ENCODE measurements around the gene NUBP2. TPM values are rescaled to one million over a fixed set of nuclear protein-coding genes. Genes with fewer than 3 reads are reported as not detected.

NUBP2 gene
- total RNA-seq, 1 donor from 2014 or later: 81.6 TPM

DNA sequence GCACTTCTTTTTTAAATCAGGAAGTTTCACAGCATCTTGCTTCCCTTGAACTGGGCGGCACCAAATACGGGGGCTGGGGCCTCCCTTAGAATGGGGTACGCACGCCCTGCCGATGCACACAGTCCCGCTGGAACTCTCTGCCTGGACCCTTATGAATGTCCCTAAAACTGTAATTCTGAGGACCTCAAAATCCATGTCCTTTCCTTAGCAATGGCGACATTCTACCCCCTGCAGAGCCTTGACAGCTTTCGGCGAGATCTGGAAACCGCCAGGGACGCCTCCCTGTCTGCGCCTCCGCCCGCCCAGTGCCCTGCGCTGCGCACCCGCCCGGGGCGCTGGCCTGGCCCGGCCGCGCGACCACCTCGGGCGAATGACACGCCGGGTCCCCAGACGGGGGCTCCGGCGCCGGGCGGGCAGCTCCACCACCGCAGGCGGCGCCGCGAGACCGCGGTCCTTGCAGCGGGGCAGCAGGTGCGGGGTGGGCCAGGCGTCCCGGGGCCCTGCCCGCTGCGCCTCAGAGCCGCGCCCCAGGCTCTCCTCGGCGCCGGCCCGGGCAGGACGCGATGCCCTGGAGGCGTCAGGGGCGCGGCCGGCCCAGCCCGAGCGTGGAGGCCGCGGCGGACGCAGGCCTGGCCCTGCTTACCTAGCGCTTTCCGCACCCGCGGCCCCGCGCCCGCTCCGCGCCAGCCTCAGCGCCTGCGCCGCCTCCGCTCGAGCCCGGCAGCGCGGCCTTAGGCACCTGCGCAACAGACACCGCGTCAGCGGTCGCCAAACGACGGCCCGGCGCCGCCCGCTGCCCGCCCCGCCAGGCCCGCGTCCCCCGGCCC lies 43.3 kb downstream of the NUBP2 start:
- H3K36me3 Mint-ChIP-seq (ENCODE audit: low read depth): peaks cover 4% of the 10 kb centered on the region
- H3K27me3 Mint-ChIP-seq (ENCODE audit: insufficient read depth): no peaks in the 10 kb centered on the region
- intact Hi-C loops (cut with micrococcal nuclease): loop anchor here (1.0 to 2.0 kb wide), 5 partner anchors 29 to 214 kb away; partner anchors contain the start of genes CRAMP1, IFT140, MRPS34 and MSRB1
- no peaks in the 10 kb centered on the region for H3K9me3 Mint-ChIP-seq
- H3K4me3 Mint-ChIP-seq: peak overlapping the region; percentile 86
- H3K4me1 Mint-ChIP-seq (ENCODE audit: low read depth): peaks cover 26% of the 10 kb centered on the region
- peak overlapping the region; percentile 77 for H3K27ac Mint-ChIP-seq
- DNase-seq (ENCODE audit: low spot score): peak; percentile 24

DNA sequence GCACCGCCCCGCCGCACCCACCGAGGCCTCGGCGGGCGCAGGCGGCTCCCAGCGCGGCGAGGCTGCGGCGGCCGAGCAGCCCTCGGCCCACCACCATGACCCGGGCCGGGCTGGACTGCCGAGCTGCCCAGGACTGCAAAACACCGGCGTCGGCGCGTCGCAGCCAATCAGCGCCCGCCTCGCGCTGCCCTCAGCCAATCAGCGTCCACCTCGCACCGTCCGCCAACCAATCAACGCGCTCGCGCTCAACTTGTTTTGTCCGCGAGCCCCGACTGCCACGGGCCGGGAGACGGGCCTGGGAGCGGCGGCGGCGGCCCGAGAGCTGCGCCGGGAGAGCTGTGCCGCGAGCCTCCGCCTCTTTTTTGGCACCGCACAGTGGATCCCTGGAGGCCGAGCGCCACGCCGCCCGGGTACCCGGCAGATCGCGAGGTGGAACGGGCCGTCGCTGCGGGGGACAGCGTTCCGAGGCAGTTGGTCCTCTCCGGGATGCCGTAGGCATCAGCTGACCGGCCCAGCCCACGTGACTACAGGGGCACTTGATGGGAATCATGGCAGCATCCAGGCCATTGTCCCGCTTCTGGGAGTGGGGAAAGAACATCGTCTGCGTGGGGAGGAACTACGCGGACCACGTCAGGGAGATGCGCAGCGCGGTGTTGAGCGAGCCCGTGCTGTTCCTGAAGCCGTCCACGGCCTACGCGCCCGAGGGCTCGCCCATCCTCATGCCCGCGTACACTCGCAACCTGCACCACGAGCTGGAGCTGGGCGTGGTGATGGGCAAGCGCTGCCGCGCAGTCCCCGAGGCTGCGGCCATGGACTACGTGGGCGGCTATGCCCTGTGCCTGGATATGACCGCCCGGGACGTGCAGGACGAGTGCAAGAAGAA lies 44.2 kb downstream of the NUBP2 start, which contains the start of the genes FAHD1 and HAGH:
Gene FAHD1, plus strand, starts transcription at position 516 of the 883 bp plus-strand sequence. Its CDS starts 33 bp downstream, at position 549.
Gene HAGH, minus strand, starts transcription at position 135 of the 883 bp plus-strand sequence. Its CDS starts 38 bp downstream, at position 97.
- peak within 1 kb of the TSS; percentile 92 for H3K4me3 Mint-ChIP-seq
- intact Hi-C loops (cut with micrococcal nuclease): loop anchor here (1.0 to 2.0 kb wide), 7 partner anchors 28 to 215 kb away; partner anchors contain the start of genes CRAMP1, IFT140, MRPS34 and MSRB1
- H3K36me3 Mint-ChIP-seq (ENCODE audit: low read depth): peaks cover 4% of the 10 kb centered on the region
- peaks cover 26% of the 10 kb centered on the region for H3K4me1 Mint-ChIP-seq (ENCODE audit: low read depth)
- no peaks in the 10 kb centered on the region for H3K27me3 Mint-ChIP-seq (ENCODE audit: insufficient read depth)
- H3K9me3 Mint-ChIP-seq: no peaks in the 10 kb centered on the region
- DNase-seq (ENCODE audit: low spot score): peak; percentile 91
- H3K27ac Mint-ChIP-seq: peak within 1 kb of the TSS; percentile 85

GRCh38 chr16:1828645-1829410 lies 46.1 kb downstream of the NUBP2 start:
- H3K27ac Mint-ChIP-seq: no peak overlapping the region
- no peaks in the 10 kb centered on the region for H3K9me3 Mint-ChIP-seq
- H3K36me3 Mint-ChIP-seq (ENCODE audit: low read depth): peaks cover 6% of the 10 kb centered on the region
- intact Hi-C loops (cut with micrococcal nuclease): no loop called here
- no peak for DNase-seq (ENCODE audit: low spot score)
- H3K4me1 Mint-ChIP-seq (ENCODE audit: low read depth): peaks cover 26% of the 10 kb centered on the region
- H3K27me3 Mint-ChIP-seq (ENCODE audit: insufficient read depth): no peaks in the 10 kb centered on the region
- peak overlapping the region; percentile 53 for H3K4me3 Mint-ChIP-seq

DNA sequence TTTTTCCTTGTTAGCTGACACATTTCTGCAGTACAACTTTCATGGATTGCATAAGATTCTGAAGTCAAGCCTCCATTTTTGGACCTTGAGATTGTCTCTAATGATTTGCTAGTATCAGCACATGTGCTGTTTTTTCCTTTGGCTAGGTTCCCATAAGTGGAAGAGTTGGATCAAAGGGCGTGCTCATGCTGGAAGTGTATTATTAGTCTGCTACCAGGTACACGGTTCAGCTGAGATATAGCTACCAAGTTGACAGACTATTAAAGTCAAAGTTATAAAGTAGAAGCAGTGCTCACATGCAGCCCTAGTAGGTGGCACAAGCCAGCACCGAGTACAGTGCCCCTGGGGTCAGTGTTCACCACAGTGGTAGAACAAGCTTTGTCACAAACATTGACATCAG lies 47.5 kb downstream of the NUBP2 start:
- DNase-seq (ENCODE audit: low spot score): no peak
- H3K27ac Mint-ChIP-seq: no peak overlapping the region
- intact Hi-C loops (cut with micrococcal nuclease): no loop called here
- H3K9me3 Mint-ChIP-seq: no peaks in the 10 kb centered on the region
- H3K36me3 Mint-ChIP-seq (ENCODE audit: low read depth): peaks cover 6% of the 10 kb centered on the region
- no peak overlapping the region for H3K4me3 Mint-ChIP-seq
- H3K4me1 Mint-ChIP-seq (ENCODE audit: low read depth): peaks cover 20% of the 10 kb centered on the region
- no peaks in the 10 kb centered on the region for H3K27me3 Mint-ChIP-seq (ENCODE audit: insufficient read depth)

DNA sequence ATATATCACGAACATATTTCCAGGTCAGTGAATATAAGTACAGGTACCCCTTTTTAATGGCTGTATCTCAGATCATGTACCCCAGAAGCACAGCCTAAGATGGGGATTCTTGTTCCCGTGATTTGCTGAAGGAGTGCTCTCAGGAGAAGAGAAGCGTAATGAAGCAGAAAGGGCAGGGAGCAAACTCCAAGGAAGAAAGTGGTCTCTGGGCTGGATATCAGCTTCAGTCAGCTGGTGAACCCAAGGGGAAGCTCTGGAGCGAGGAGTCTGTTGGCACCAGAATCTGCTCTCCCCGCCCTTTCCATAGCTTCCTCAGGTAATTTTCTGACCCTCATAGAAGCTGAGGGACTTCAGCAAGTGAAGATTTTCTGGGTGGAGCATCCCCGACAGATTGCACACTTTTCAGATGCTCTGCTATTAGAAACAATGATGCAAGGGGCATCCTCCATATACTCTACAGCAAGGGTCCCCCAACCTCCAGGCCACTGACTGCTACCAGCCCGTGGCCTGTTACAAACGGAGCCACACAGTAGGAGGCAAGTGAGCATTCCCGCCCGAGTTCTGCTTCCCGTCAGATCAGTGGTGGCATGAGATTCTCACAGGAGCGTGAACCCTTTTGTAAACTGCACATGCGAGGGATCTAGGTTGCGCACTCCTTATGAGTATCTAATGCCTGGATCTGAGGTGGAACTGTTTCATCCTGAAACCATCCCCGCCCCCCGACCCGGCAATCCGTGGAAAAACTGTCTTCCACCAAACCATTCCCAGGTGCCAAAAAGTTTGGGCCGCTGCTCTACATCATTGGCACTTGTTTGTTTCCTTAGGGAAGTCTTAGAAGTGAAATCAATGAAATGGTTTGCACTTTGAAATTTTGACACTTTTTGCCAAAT lies 48.7 kb downstream of the NUBP2 start:
- no peak for DNase-seq (ENCODE audit: low spot score)
- no peaks in the 10 kb centered on the region for H3K27me3 Mint-ChIP-seq (ENCODE audit: insufficient read depth)
- no peak overlapping the region for H3K4me3 Mint-ChIP-seq

GRCh38 chr16:1832838-1833454 lies 50.2 kb downstream of the NUBP2 start:
- Mint-ChIP-seq H3K9me3 (no peaks in the 10 kb centered on the region), H3K27ac (no peak overlapping the region), H3K36me3 (ENCODE audit: low read depth) (peaks cover 2% of the 10 kb centered on the region), H3K27me3 (ENCODE audit: insufficient read depth) (no peaks in the 10 kb centered on the region), H3K4me3 (no peak overlapping the region), H3K4me1 (ENCODE audit: low read depth) (peaks cover 13% of the 10 kb centered on the region)
- intact Hi-C loops (cut with micrococcal nuclease): no loop called here
- DNase-seq (ENCODE audit: low spot score): no peak

More for the DNA sequence above, 48.7 kb downstream of the NUBP2 start:
- H3K27ac Mint-ChIP-seq: no peak overlapping the region
- H3K4me1 Mint-ChIP-seq (ENCODE audit: low read depth): peaks cover 20% of the 10 kb centered on the region
- H3K9me3 Mint-ChIP-seq: no peaks in the 10 kb centered on the region
- peaks cover 6% of the 10 kb centered on the region for H3K36me3 Mint-ChIP-seq (ENCODE audit: low read depth)
- intact Hi-C loops (cut with micrococcal nuclease): no loop called here

DNA sequence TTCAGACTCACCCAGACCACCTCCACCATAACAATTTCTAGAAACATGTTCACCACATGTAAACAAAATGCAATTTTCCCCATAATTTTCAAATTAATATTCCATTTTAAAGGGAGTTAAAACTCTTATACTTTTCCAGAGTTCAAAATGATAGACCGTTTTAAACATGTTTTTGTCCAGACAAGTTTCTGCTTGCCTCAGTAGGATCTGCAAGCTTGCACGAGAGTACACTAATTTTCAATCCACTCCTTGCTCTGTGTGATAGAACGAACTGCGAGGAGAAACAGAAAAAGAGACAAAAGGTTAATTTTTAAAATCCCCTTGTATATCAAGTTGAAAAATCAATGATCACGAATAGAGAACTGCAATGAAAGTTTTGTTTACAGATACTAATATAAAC lies 51.3 kb downstream of the NUBP2 start:
- H3K27me3 Mint-ChIP-seq (ENCODE audit: insufficient read depth): no peaks in the 10 kb centered on the region
- H3K9me3 Mint-ChIP-seq: no peaks in the 10 kb centered on the region
- peaks cover 2% of the 10 kb centered on the region for H3K36me3 Mint-ChIP-seq (ENCODE audit: low read depth)
- intact Hi-C loops (cut with micrococcal nuclease): no loop called here
- no peak overlapping the region for H3K27ac Mint-ChIP-seq
- H3K4me3 Mint-ChIP-seq: no peak overlapping the region
- DNase-seq (ENCODE audit: low spot score): no peak
- peaks cover 5% of the 10 kb centered on the region for H3K4me1 Mint-ChIP-seq (ENCODE audit: low read depth)

Other genes starting within 250 kb of the NUBP2 start
- 22.8 and 23.7 TPM in 2 replicates for gene TMEM204, start 249.3 kb upstream of the NUBP2 start, total RNA-seq
- gene IFT140, start 170.9 kb upstream of the NUBP2 start, total RNA-seq: 8.8 and 9.5 TPM in 2 replicates
- gene CRAMP1, start 170.6 kb upstream of the NUBP2 start, total RNA-seq: 38.6 and 38.7 TPM in 2 replicates
- gene JPT2, start 104.7 kb upstream of the NUBP2 start, total RNA-seq: 106 and 119 TPM in 2 replicates
- 84.4 and 84.6 TPM in 2 replicates for gene MAPK8IP3, start 76.8 kb upstream of the NUBP2 start, total RNA-seq
- gene NME3, start 11.4 kb upstream of the NUBP2 start, total RNA-seq: 49.5 and 49.9 TPM in 2 replicates
- gene EME2, start 10.2 kb upstream of the NUBP2 start, total RNA-seq: 31.0 and 32.7 TPM in 2 replicates
- gene MRPS34, start 9.8 kb upstream of the NUBP2 start, total RNA-seq: 209 and 215 TPM in 2 replicates
- 30.3 and 30.8 TPM in 2 replicates for gene SPSB3, start 389 bp upstream of the NUBP2 start, total RNA-seq
- gene IGFALS, start 10.7 kb downstream of the NUBP2 start, total RNA-seq: not detected in 2 replicates
- gene HAGH, start 43.9 kb downstream of the NUBP2 start, total RNA-seq: 57.8 and 58.7 TPM in 2 replicates
- 19.4 and 20.2 TPM in 2 replicates for gene FAHD1, start 44.2 kb downstream of the NUBP2 start, total RNA-seq
- not detected in 2 replicates for gene MEIOB, start 89.2 kb downstream of the NUBP2 start, total RNA-seq
- not detected in 2 replicates for gene HS3ST6, start 135.5 kb downstream of the NUBP2 start, total RNA-seq
- 22.1 and 26.1 TPM in 2 replicates for gene MSRB1, start 160.2 kb downstream of the NUBP2 start, total RNA-seq
- gene RPL3L, start 171.7 kb downstream of the NUBP2 start, total RNA-seq: 1.1 and 1.9 TPM in 2 replicates
- gene NDUFB10, start 176.6 kb downstream of the NUBP2 start, total RNA-seq: 134 and 138 TPM in 2 replicates
- gene RPS2, start 181.9 kb downstream of the NUBP2 start, total RNA-seq: 3,144 and 3,145 TPM in 2 replicates
- 0.70 and 0.93 TPM in 2 replicates for gene RNF151, start 183.9 kb downstream of the NUBP2 start, total RNA-seq
- gene TBL3, start 189.1 kb downstream of the NUBP2 start, total RNA-seq: 84.9 and 87.3 TPM in 2 replicates
- gene NOXO1, start 198.5 kb downstream of the NUBP2 start, total RNA-seq: 0.24 TPM in 1 of 2 replicates, not detected in the other
- gene GFER, start 201.2 kb downstream of the NUBP2 start, total RNA-seq: 46.2 and 54.0 TPM in 2 replicates
- gene SYNGR3, start 207.0 kb downstream of the NUBP2 start, total RNA-seq: 21.2 and 26.3 TPM in 2 replicates
- 100 and 105 TPM in 2 replicates for gene ZNF598, start 226.9 kb downstream of the NUBP2 start, total RNA-seq
- gene NPW, start 236.8 kb downstream of the NUBP2 start, total RNA-seq: 3.6 and 3.9 TPM in 2 replicates
- gene NHERF2, start 243.9 kb downstream of the NUBP2 start, total RNA-seq: 2.2 and 2.5 TPM in 2 replicates